ENCODE data around the gene PSME2.

Gene PSME2

DNA sequence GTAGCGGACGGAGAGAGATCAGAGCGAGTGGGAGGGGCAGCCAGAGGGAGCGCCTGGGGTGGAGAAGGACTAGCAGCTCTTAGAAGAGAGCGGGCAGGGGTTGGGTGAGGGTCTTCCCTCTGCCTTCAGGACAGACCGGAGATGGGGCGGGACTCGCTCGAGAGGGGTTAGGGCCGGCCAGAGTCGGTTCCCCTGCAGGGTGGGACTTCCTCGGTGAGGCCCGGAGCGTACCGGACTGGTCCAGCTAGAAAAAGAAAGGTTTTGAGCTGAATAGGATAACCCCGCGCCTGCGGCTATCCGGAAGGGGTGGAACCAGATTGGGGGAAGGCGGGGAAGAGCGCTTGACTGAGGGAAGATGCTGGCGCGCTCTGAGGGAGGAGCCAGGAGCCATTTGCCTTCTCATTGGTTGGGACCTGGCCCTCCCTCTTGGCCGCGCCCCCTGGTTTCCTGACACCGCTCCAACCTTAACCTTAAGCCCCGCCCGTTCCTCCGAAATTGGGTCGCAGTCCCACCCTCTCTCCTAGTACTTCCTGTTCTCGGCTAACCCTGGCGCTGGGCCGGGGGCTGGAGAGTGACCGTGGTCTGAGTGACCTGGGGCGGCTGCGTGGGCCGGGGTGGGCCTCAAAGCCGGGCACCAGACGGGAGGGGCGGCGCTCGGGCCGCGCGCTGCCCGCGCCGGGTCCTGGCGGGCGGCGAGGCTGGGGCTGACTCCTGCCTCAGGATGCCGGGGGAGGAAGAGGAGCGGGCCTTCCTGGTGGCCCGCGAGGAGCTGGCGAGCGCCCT, 759 bp upstream of the PSME2 start, which contains the start of gene RNF31 (continued):
- no peak for TF ChIP-seq AEBP2 (tag by site-specific recombination; IDR thresholded peaks at IDR 0.05; ENCODE audit: borderline replicate concordance)
- TF ChIP-seq ZNF433 (tag by site-specific recombination; IDR thresholded peaks at IDR 0.05; ENCODE audit: low read depth) = no peak
- TF ChIP-seq ZNF596 (tag by site-specific recombination; IDR thresholded peaks at IDR 0.05) = no peak
- TF ChIP-seq, protein P1, sequence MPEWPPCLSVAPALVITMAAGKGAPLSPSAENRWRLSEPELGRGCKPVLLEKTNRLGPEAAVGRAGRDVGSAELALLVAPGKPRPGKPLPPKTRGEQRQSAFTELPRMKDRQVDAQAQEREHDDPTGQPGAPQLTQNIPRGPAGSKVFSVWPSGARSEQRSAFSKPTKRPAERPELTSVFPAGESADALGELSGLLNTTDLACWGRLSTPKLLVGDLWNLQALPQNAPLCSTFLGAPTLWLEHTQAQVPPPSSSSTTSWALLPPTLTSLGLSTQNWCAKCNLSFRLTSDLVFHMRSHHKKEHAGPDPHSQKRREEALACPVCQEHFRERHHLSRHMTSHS (tag by site-specific recombination; IDR thresholded peaks at IDR 0.05) = no peak
- no peak for TF ChIP-seq ZNF132 (tag by site-specific recombination; IDR thresholded peaks at IDR 0.05; ENCODE audit: borderline replicate concordance)
- no peak for TF ChIP-seq OSR2 (tag by site-specific recombination; IDR thresholded peaks at IDR 0.05)
- TF ChIP-seq BCL11B (tag by site-specific recombination; IDR thresholded peaks at IDR 0.05; ENCODE audit: low read depth) = no peak
- TF ChIP-seq, protein P2, sequence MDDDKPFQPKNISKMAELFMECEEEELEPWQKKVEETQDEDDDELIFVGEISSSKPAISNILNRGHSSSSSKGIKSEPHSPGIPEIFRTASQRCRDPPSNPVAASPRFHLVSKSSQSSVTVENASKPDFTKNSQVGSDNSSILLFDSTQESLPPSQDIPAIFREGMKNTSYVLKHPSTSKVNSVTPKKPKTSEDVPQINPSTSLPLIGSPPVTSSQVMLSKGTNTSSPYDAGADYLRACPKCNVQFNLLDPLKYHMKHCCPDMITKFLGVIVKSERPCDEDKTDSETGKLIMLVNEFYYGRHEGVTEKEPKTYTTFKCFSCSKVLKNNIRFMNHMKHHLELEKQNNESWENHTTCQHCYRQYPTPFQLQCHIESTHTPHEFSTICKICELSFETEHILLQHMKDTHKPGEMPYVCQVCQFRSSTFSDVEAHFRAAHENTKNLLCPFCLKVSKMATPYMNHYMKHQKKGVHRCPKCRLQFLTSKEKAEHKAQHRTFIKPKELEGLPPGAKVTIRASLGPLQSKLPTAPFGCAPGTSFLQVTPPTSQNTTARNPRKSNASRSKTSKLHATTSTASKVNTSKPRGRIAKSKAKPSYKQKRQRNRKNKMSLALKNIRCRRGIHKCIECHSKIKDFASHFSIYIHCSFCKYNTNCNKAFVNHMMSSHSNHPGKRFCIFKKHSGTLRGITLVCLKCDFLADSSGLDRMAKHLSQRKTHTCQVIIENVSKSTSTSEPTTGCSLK (tag by site-specific recombination; IDR thresholded peaks at IDR 0.05) = no peak
- no peak for TF ChIP-seq ZEB2 (tag by site-specific recombination; IDR thresholded peaks at IDR 0.05)
- TF ChIP-seq ZNF837 (tag by site-specific recombination; IDR thresholded peaks at IDR 0.05) = no peak
- TF ChIP-seq KLF10 (tag by site-specific recombination; IDR thresholded peaks at IDR 0.05) = peak; percentile 93
- TF ChIP-seq, protein P3, sequence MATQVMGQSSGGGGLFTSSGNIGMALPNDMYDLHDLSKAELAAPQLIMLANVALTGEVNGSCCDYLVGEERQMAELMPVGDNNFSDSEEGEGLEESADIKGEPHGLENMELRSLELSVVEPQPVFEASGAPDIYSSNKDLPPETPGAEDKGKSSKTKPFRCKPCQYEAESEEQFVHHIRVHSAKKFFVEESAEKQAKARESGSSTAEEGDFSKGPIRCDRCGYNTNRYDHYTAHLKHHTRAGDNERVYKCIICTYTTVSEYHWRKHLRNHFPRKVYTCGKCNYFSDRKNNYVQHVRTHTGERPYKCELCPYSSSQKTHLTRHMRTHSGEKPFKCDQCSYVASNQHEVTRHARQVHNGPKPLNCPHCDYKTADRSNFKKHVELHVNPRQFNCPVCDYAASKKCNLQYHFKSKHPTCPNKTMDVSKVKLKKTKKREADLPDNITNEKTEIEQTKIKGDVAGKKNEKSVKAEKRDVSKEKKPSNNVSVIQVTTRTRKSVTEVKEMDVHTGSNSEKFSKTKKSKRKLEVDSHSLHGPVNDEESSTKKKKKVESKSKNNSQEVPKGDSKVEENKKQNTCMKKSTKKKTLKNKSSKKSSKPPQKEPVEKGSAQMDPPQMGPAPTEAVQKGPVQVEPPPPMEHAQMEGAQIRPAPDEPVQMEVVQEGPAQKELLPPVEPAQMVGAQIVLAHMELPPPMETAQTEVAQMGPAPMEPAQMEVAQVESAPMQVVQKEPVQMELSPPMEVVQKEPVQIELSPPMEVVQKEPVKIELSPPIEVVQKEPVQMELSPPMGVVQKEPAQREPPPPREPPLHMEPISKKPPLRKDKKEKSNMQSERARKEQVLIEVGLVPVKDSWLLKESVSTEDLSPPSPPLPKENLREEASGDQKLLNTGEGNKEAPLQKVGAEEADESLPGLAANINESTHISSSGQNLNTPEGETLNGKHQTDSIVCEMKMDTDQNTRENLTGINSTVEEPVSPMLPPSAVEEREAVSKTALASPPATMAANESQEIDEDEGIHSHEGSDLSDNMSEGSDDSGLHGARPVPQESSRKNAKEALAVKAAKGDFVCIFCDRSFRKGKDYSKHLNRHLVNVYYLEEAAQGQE (tag by site-specific recombination; IDR thresholded peaks at IDR 0.05) = no peak; the same call in 1 of the 2 replicates
- TF ChIP-seq ZNF248 (tag by site-specific recombination; IDR thresholded peaks at IDR 0.05) = no peak
- no peak for TF ChIP-seq ZBTB1 (tag by site-specific recombination; IDR thresholded peaks at IDR 0.05)
- no peak for TF ChIP-seq HOXA7 (CRISPR knock-in tag; IDR thresholded peaks at IDR 0.05; ENCODE audit: borderline replicate concordance)
- TF ChIP-seq ZNF561 (tag by site-specific recombination; IDR thresholded peaks at IDR 0.05; ENCODE audit: borderline replicate concordance) = peak; percentile 31; the same call in 1 of the 2 replicates
- no peak for TF ChIP-seq ZNF140 (tag by site-specific recombination; IDR thresholded peaks at IDR 0.05)
- no peak for TF ChIP-seq ZFP41 (tag by site-specific recombination; IDR thresholded peaks at IDR 0.05; ENCODE audit: borderline replicate concordance)
- no peak; the same call in 1 of the 2 replicates for TF ChIP-seq KLF1 (tag by site-specific recombination; IDR thresholded peaks at IDR 0.05)
- 0 out of 2 replicates have a peak, but pooled peaks have one; percentile 43 for TF ChIP-seq IKZF3 (tag by site-specific recombination; IDR thresholded peaks at IDR 0.05)
- no peak for TF ChIP-seq ZNF239 (tag by site-specific recombination; IDR thresholded peaks at IDR 0.05)
- TF ChIP-seq REPIN1 (tag by site-specific recombination; IDR thresholded peaks at IDR 0.05; ENCODE audit: low read depth) = 0 out of 2 replicates have a peak, but pooled peaks have one; percentile 19
- no peak for TF ChIP-seq ZNF121 (tag by site-specific recombination; IDR thresholded peaks at IDR 0.05)
- no peak for TF ChIP-seq ZFP3 (tag by site-specific recombination; IDR thresholded peaks at IDR 0.05; ENCODE audit: low read depth)
- TF ChIP-seq ZNF580 (tag by site-specific recombination; IDR thresholded peaks at IDR 0.05) = no peak
- no peak for TF ChIP-seq ZNF174 (tag by site-specific recombination; IDR thresholded peaks at IDR 0.05)
- no peak for TF ChIP-seq ZNF544 (tag by site-specific recombination; IDR thresholded peaks at IDR 0.05)
- TF ChIP-seq GLI2 (tag by site-specific recombination; IDR thresholded peaks at IDR 0.05; ENCODE audit: borderline replicate concordance, low read depth) = no peak
- TF ChIP-seq, protein P4, sequence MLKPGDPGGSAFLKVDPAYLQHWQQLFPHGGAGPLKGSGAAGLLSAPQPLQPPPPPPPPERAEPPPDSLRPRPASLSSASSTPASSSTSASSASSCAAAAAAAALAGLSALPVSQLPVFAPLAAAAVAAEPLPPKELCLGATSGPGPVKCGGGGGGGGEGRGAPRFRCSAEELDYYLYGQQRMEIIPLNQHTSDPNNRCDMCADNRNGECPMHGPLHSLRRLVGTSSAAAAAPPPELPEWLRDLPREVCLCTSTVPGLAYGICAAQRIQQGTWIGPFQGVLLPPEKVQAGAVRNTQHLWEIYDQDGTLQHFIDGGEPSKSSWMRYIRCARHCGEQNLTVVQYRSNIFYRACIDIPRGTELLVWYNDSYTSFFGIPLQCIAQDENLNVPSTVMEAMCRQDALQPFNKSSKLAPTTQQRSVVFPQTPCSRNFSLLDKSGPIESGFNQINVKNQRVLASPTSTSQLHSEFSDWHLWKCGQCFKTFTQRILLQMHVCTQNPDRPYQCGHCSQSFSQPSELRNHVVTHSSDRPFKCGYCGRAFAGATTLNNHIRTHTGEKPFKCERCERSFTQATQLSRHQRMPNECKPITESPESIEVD (tag by site-specific recombination; IDR thresholded peaks at IDR 0.05) = no peak
- no peak for TF ChIP-seq MYNN (tag by site-specific recombination; IDR thresholded peaks at IDR 0.05; ENCODE audit: borderline replicate concordance)
- no peak for TF ChIP-seq ZNF558 (tag by site-specific recombination; IDR thresholded peaks at IDR 0.05)
